Upper lobe of right lung (tissue), 1 donor: ENCODE results near the gene EIF3L. TPM values are rescaled to one million over a fixed set of nuclear protein-coding genes. Genes with fewer than 3 reads are reported as not detected.
A peak's percentile ranks its signal among the peaks of the same experiment; 100 is the strongest.

Experiments
- ATAC-seq: fragments of 200-7000 bp; cut with Tn5 transposase; one replicate; pipeline ENCODE4 v1.9.1; 2020; ENCODE audit warnings: mild to moderate bottlenecking, moderate library complexity
- DNase-seq: peaks from one replicate; pipeline ENCODE4 v3.0.0-alpha.2; 2020
- H3K27ac ChIP-seq: fragments of 200-600 bp; one replicate; pipeline ENCODE4 v1.8.0; 2022
- H3K27me3 ChIP-seq: fragments of 200-600 bp; one replicate; pipeline ENCODE4 v1.8.0; 2022; ENCODE audit warnings: mild to moderate bottlenecking
- H3K36me3 ChIP-seq: fragments of 200-600 bp; one replicate; pipeline ENCODE4 v1.8.0; 2022
- H3K4me1 ChIP-seq: fragments of 200-600 bp; one replicate; pipeline ENCODE4 v1.8.0; 2022
- H3K4me3 ChIP-seq: fragments of 200-600 bp; one replicate; pipeline ENCODE4 v1.8.0; 2022; ENCODE audit warnings: mild to moderate bottlenecking
- H3K9me3 ChIP-seq: fragments of 200-600 bp; one replicate; pipeline ENCODE4 v1.8.0; 2022
- intact Hi-C: fragments of 100-400 bp; cut with DNase I; formaldehyde crosslinking; loops from one replicate; pipeline ENCODE4 v1.11.0; 2022
- total RNA-seq: library from RNA; stranded (reverse); fragmentation: NEBNext Ultra II Directional; extraction: Animal tissue kit (Norgen Biotek cat#: 25700); gene quantifications from one replicate; pipeline ENCODE4 v1.2.1, GENCODE V29; 2021
- TF ChIP-seq, protein P1 (sequence below): fragments of 200-600 bp; IDR thresholded peaks from one replicate; pipeline ENCODE4 v1.8.0; 2022; ENCODE audit warnings: antibody characterized with exemption
- donor health status: DM: no; HTN: yes; CAD: no; lungs with severe emphysema.

Gene EIF3L
- total RNA-seq, 1 donor from 2014 or later: 369 TPM

DNA sequence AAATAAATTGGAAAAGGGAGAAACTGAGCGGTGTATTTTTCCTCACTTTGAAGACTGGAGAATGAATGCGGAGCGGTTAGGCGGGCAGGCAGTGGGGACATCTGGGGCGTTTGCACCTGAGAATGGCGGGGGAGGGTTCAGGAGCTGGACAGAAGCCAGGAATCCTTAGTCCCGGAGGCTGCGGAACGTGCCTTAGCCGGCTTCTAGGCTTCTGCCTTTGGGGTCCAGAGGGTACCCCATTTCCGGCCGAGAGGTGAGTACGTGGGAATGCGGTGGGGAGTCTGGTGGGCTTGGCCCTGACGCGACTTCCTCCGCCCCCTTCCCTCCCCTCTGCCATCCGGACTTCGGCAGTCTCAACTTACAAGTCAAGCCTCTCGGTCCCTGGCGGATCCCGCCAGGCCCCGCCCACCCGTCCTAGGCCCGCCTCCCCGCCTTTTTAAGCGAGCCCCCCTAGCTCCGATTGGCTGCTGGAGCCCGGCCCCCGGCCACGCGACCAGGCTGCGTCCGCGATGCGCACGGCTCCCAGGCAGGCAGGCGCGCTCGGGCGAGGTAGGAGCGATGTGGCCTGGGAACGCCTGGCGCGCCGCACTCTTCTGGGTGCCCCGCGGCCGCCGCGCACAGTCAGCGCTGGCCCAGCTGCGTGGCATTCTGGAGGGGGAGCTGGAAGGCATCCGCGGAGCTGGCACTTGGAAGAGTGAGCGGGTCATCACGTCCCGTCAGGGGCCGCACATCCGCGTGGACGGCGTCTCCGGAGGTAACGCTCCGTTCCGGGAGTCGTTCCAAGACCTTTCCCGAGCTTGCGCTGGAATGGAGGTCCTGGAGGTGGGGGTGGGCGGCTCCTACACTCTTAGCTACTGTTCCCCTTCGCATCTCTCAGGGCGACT lies 41.6 kb upstream of the EIF3L start, which contains the start of gene GCAT:
Gene GCAT (plus strand): TSS at position 525 of the 884 bp plus-strand sequence. CDS start 34 bp downstream, at position 559.
- intact Hi-C loops: no loop called here
- peaks cover 31% of the 10 kb centered on the region for H3K4me1 ChIP-seq
- DNase-seq (peak; percentile 98), ATAC-seq (peak; percentile 93)
- H3K27ac ChIP-seq: no peak within 1 kb of the TSS
- peak within 1 kb of the TSS; percentile 52 for H3K4me3 ChIP-seq
- no peaks in the 10 kb centered on the region for H3K27me3 ChIP-seq
- H3K9me3 ChIP-seq: no peaks in the 10 kb centered on the region
- H3K36me3 ChIP-seq: no peaks in the 10 kb centered on the region
- TF ChIP-seq, protein P1, sequence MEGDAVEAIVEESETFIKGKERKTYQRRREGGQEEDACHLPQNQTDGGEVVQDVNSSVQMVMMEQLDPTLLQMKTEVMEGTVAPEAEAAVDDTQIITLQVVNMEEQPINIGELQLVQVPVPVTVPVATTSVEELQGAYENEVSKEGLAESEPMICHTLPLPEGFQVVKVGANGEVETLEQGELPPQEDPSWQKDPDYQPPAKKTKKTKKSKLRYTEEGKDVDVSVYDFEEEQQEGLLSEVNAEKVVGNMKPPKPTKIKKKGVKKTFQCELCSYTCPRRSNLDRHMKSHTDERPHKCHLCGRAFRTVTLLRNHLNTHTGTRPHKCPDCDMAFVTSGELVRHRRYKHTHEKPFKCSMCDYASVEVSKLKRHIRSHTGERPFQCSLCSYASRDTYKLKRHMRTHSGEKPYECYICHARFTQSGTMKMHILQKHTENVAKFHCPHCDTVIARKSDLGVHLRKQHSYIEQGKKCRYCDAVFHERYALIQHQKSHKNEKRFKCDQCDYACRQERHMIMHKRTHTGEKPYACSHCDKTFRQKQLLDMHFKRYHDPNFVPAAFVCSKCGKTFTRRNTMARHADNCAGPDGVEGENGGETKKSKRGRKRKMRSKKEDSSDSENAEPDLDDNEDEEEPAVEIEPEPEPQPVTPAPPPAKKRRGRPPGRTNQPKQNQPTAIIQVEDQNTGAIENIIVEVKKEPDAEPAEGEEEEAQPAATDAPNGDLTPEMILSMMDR: no peak

DNA sequence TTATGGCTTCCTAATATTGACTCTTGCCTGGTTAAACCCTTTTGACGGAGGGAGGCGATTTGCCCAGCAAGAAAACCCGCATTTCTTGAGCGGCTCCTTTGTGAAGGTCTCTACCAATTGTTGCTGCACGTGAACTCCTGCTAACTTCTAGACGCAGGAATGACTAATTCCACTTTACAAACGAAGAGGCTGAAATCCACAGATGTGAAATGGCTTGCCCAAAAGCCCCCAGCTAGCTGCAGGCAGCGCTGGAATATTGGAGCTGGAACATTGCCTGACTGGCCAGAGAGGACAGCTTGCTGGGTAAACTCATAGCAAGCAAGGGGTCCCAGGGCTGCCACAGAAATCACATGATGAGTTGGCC lies 40.9 kb upstream of the EIF3L start:
- peaks cover 25% of the 10 kb centered on the region for H3K4me1 ChIP-seq

DNA sequence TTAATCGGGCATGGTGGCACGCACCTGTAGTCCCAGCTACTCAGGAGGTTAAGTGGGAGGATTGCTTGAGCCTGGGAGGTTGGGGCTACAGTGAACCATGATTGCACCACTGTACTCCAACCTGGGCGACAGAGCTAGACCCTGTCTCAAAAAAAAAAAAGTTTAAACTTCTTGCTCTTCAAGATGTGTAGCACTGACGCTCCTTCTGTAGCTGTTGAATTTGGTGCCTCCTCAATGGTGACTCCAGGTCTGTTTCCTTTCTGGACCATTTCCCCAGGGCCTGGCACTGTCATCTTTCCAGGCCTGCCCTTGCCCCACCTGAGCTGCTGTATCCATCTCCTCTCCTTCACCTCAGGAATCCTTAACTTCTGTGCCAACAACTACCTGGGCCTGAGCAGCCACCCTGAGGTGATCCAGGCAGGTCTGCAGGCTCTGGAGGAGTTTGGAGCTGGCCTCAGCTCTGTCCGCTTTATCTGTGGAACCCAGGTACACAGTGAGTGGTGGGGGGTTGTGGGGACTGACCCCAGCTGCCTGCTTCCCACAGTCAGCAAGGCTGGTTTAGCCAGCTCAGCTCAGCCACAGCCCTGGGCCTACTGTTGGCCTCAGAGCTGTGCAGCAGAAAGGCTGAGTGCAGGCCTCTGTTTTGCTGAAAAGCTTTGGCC lies 39.4 kb upstream of the EIF3L start:
- no peaks in the 10 kb centered on the region for H3K36me3 ChIP-seq
- DNase-seq (no peak), ATAC-seq (no peak)
- intact Hi-C loops: loop anchor here (10.0 kb wide), 1 partner anchor 55 kb away; no protein-coding TSS in a partner anchor
- no peak overlapping the region for H3K27ac ChIP-seq
- no peaks in the 10 kb centered on the region for H3K27me3 ChIP-seq
- no peak overlapping the region for H3K4me3 ChIP-seq
- TF ChIP-seq, protein P1: no peak
- H3K9me3 ChIP-seq: no peaks in the 10 kb centered on the region
- H3K4me1 ChIP-seq: peaks cover 25% of the 10 kb centered on the region

More for the DNA sequence above, 40.9 kb upstream of the EIF3L start:
- no peaks in the 10 kb centered on the region for H3K36me3 ChIP-seq
- intact Hi-C loops: no loop called here
- H3K4me3 ChIP-seq: peak overlapping the region; percentile 52
- H3K27me3 ChIP-seq: no peaks in the 10 kb centered on the region
- DNase-seq (no peak), ATAC-seq (no peak)
- H3K27ac ChIP-seq: no peak overlapping the region
- TF ChIP-seq, protein P1: no peak
- no peaks in the 10 kb centered on the region for H3K9me3 ChIP-seq

DNA sequence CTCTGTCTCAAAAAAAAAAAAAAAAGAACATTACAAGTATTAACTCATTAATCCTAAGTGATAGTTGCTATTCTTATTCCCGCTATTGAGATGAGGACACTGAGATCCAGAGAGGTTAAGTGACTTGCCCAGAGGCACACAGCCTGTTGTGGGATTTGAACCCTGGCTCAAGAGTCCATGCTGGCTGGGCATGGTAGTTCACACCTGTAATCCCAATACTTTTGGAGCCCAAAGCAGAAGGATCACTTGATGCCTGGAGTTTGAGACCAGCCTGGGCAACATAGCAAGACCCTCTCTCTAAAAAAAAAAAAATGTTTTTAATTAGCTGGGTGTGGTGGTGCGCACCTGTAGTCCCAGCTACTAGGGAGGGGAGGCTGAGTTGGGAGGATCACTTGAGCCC lies 37.4 kb upstream of the EIF3L start:
- intact Hi-C loops: loop anchor here (10.0 kb wide), 1 partner anchor 53 kb away; no protein-coding TSS in a partner anchor
- no peak overlapping the region for H3K27ac ChIP-seq
- no peak overlapping the region for H3K4me3 ChIP-seq
- no peak for DNase-seq
- TF ChIP-seq, protein P1: no peak
- H3K27me3 ChIP-seq: no peaks in the 10 kb centered on the region
- H3K4me1 ChIP-seq: peaks cover 10% of the 10 kb centered on the region
- H3K9me3 ChIP-seq: no peaks in the 10 kb centered on the region
- no peak for ATAC-seq
- no peaks in the 10 kb centered on the region for H3K36me3 ChIP-seq

DNA sequence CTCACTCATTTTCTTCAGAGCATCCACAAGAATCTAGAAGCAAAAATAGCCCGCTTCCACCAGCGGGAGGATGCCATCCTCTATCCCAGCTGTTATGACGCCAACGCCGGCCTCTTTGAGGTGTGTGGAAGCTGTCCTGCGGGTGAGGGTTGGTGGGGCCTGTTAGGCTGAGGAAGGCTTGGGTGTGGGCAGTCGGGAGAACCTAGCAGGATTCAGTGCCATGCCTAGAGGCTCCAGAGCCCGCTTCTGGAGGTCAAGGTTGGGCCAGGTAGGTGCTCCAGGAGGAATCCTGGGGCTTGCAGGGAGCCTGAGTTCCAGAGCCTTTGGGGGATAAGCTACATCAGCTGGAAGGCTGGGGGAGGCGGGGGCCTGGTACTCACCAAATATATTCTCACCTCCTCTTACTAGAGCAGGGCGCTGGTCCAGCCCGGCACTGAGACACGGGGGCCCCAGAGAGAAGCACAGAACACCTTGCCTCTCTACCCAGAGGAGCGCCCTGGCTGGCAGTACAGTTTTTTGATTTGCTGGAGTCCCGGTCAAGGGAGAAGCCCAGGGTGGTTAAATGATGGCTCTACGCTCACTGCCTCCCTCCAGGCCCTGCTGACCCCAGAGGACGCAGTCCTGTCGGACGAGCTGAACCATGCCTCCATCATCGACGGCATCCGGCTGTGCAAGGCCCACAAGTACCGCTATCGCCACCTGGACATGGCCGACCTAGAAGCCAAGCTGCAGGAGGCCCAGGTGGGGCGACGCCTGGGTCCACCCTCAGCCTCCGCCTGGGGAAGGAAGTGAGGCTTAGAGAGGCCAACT lies 36.1 kb upstream of the EIF3L start:
- ATAC-seq (no peak), DNase-seq (no peak)
- Histone ChIP-seq H3K9me3 (no peaks in the 10 kb centered on the region), H3K4me3 (no peak overlapping the region), H3K27ac (no peak overlapping the region), H3K4me1 (peaks cover 14% of the 10 kb centered on the region), H3K27me3 (no peaks in the 10 kb centered on the region), H3K36me3 (no peaks in the 10 kb centered on the region)
- TF ChIP-seq, protein P1: no peak
- intact Hi-C loops: loop anchor here (10.0 kb wide), 1 partner anchor 52 kb away; no protein-coding TSS in a partner anchor
